ENCODE data around the gene KCNG3.

KCNG3 gene

GRCh38 chr2:42457011-42457410, 36.8 kb downstream of the KCNG3 start:
- no peak overlapping the region for H3K9ac ChIP-seq (ENCODE audit: low read length)
- no peak overlapping the region for H4K91ac ChIP-seq (ENCODE audit: low read length)
- no peak overlapping the region for H3K27ac ChIP-seq (ENCODE audit: low read length, poor library complexity, severe bottlenecking)
- no peak overlapping the region for H2BK12ac ChIP-seq (ENCODE audit: low read length in 2 of 2)
- 71% methylated on average over 6 of the region's 6 CpGs for WGBS
- H2BK5ac ChIP-seq (ENCODE audit: low read depth, low read length, poor library complexity, severe bottlenecking) = no peak overlapping the region
- H3K4me2 ChIP-seq (ENCODE audit: low read length, poor library complexity, severe bottlenecking) = no peak overlapping the region
- H3K14ac ChIP-seq (ENCODE audit: low read length in 2 of 2) = no peak overlapping the region
- H3K4me1 ChIP-seq (ENCODE audit: control insufficient read depth, insufficient read depth, low read depth, low read length) = no peaks in the 10 kb centered on the region
- no peaks in the 10 kb centered on the region for H3K9me3 ChIP-seq (ENCODE audit: control insufficient read depth, low read length)
- H3K27me3 ChIP-seq (ENCODE audit: control insufficient read depth in 1 of 2, insufficient read depth in 1 of 2, low read length in 2 of 2) = peaks cover 6 to 10% of the 10 kb centered on the region in 2 experiments
- no peak overlapping the region for H2AK5ac ChIP-seq (ENCODE audit: low read length, severe bottlenecking)
- H3K18ac ChIP-seq (ENCODE audit: low read depth in 1 of 2, low read length in 2 of 2) = no peak overlapping the region
- no peak overlapping the region for H3K23ac ChIP-seq (ENCODE audit: low read length in 2 of 2)
- no peak overlapping the region for H2AFZ ChIP-seq (ENCODE audit: low read depth, low read length)
- no peak overlapping the region for H2BK15ac ChIP-seq (ENCODE audit: low read depth, poor library complexity, severe bottlenecking)
- no peaks in the 10 kb centered on the region for H3K36me3 ChIP-seq (ENCODE audit: control insufficient read depth in 1 of 2, insufficient read depth in 2 of 2, low read depth in 1 of 2, low read length in 2 of 2)
- DNase-seq = no peak
- H3K79me1 ChIP-seq (replicated peaks; ENCODE audit: low read length, poor library complexity, severe bottlenecking) = no peaks in the 10 kb centered on the region
- no peak overlapping the region for H4K8ac ChIP-seq (ENCODE audit: low read length)
- no peak overlapping the region for H3K4me3 ChIP-seq (ENCODE audit: insufficient read depth in 1 of 2, low read depth in 1 of 2, low read length in 2 of 2)
- H2BK120ac ChIP-seq (ENCODE audit: low read depth, low read length) = no peak overlapping the region
- H3K4ac ChIP-seq (ENCODE audit: low read depth in 1 of 2, low read length in 2 of 2) = no peak overlapping the region

DNA sequence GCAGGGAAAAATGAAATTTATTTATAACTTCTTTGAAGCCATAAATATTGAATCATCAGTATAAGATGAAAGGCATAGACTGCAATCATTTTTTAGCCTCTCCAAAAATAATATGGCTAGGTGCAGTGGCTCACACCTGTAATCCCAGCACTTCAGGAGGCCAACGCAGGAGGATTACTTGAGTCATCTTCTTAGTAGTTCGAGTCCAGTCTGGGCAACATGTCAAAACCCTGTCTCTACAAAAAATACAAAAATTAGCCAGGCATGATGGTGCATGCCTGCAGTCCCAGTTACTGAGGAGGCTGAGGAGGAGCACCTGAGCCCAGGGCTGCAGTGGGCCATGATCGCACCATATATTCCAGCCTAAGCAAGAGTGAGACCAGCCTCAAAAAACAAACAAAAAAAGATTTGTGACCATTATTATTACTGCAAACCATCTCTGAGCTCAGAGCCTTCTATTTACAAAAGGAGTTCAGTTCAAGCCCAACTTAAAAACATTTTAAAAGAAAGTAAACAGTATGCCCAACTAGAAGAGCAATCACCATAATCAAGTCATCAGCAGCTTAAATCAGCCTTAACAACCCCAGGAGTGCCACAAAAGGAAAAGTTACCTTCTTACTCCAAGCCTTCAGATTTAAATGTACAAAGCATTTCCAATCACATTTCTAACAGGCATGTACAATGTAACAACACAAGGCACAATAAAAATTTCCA, 37.5 kb downstream of the KCNG3 start:
- DNase-seq = no peak
- H3K4me3 ChIP-seq (ENCODE audit: insufficient read depth in 1 of 2, low read depth in 1 of 2, low read length in 2 of 2) = no peak overlapping the region

DNA sequence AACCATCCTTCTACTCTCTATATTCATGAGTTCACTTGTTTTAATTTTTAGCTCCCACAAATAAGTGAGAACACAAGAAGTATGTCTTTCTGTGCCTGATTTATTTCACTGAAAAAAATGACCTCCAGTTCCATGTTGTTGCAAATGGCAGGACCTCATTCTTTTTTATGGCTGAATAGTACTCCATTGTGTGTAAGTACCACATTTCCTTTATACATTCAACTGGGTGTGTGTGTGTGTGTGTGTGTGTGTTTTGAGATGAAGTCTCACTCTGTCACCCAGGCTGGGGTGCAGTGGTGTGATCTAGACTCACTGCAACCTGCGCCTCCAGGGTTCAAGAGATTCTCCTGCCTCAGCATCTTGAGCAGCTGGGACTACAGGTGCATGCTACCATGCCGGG, 41.2 kb downstream of the KCNG3 start:
- Histone ChIP-seq H3K36me3 (ENCODE audit: control insufficient read depth in 1 of 2, insufficient read depth in 2 of 2, low read depth in 1 of 2, low read length in 2 of 2) (no peaks in the 10 kb centered on the region), H3K4me1 (ENCODE audit: control insufficient read depth, insufficient read depth, low read depth, low read length) (no peaks in the 10 kb centered on the region), H3K27me3 (ENCODE audit: control insufficient read depth in 1 of 2, insufficient read depth in 1 of 2, low read length in 2 of 2) (no peaks in the 10 kb centered on the region), H3K79me1 (replicated peaks; ENCODE audit: low read length, poor library complexity, severe bottlenecking) (no peaks in the 10 kb centered on the region), H3K23ac (ENCODE audit: low read length in 2 of 2) (no peak overlapping the region), H4K91ac (ENCODE audit: low read length) (no peak overlapping the region), H2BK5ac (ENCODE audit: low read depth, low read length, poor library complexity, severe bottlenecking) (no peak overlapping the region), H4K8ac (ENCODE audit: low read length) (no peak overlapping the region), H3K14ac (ENCODE audit: low read length in 2 of 2) (no peak overlapping the region), H3K4me2 (ENCODE audit: low read length, poor library complexity, severe bottlenecking) (no peak overlapping the region), H3K27ac (ENCODE audit: low read length, poor library complexity, severe bottlenecking) (no peak overlapping the region), H2AK5ac (ENCODE audit: low read length, severe bottlenecking) (no peak overlapping the region), H3K9ac (ENCODE audit: low read length) (no peak overlapping the region), H3K18ac (ENCODE audit: low read depth in 1 of 2, low read length in 2 of 2) (no peak overlapping the region), H2BK12ac (ENCODE audit: low read length in 2 of 2) (no peak overlapping the region), H3K4ac (ENCODE audit: low read depth in 1 of 2, low read length in 2 of 2) (no peak overlapping the region), H3K9me3 (ENCODE audit: control insufficient read depth, low read length) (no peaks in the 10 kb centered on the region), H2AFZ (ENCODE audit: low read depth, low read length) (no peak overlapping the region), H3K4me3 (ENCODE audit: insufficient read depth in 1 of 2, low read depth in 1 of 2, low read length in 2 of 2) (no peak overlapping the region), H2BK120ac (ENCODE audit: low read depth, low read length) (no peak overlapping the region), H2BK15ac (ENCODE audit: low read depth, poor library complexity, severe bottlenecking) (no peak overlapping the region)
- WGBS = 90% methylated on average over 2 of the region's 2 CpGs
- DNase-seq = no peak

More for the DNA sequence above, 37.5 kb downstream of the KCNG3 start:
- Histone ChIP-seq H3K4ac (ENCODE audit: low read depth in 1 of 2, low read length in 2 of 2) (no peak overlapping the region), H2BK5ac (ENCODE audit: low read depth, low read length, poor library complexity, severe bottlenecking) (no peak overlapping the region), H4K8ac (ENCODE audit: low read length) (no peak overlapping the region), H2AK5ac (ENCODE audit: low read length, severe bottlenecking) (no peak overlapping the region), H3K27me3 (ENCODE audit: control insufficient read depth in 1 of 2, insufficient read depth in 1 of 2, low read length in 2 of 2) (peaks cover 6 to 8% of the 10 kb centered on the region in 2 experiments), H3K23ac (ENCODE audit: low read length in 2 of 2) (no peak overlapping the region), H2BK15ac (ENCODE audit: low read depth, poor library complexity, severe bottlenecking) (no peak overlapping the region), H2BK120ac (ENCODE audit: low read depth, low read length) (no peak overlapping the region), H3K14ac (ENCODE audit: low read length in 2 of 2) (no peak overlapping the region), H3K79me1 (replicated peaks; ENCODE audit: low read length, poor library complexity, severe bottlenecking) (no peaks in the 10 kb centered on the region), H4K91ac (ENCODE audit: low read length) (no peak overlapping the region), H2BK12ac (ENCODE audit: low read length in 2 of 2) (no peak overlapping the region), H3K18ac (ENCODE audit: low read depth in 1 of 2, low read length in 2 of 2) (no peak overlapping the region), H3K4me1 (ENCODE audit: control insufficient read depth, insufficient read depth, low read depth, low read length) (no peaks in the 10 kb centered on the region), H3K4me2 (ENCODE audit: low read length, poor library complexity, severe bottlenecking) (no peak overlapping the region), H3K9ac (ENCODE audit: low read length) (no peak overlapping the region), H3K36me3 (ENCODE audit: control insufficient read depth in 1 of 2, insufficient read depth in 2 of 2, low read depth in 1 of 2, low read length in 2 of 2) (no peaks in the 10 kb centered on the region), H3K27ac (ENCODE audit: low read length, poor library complexity, severe bottlenecking) (no peak overlapping the region), H3K9me3 (ENCODE audit: control insufficient read depth, low read length) (no peaks in the 10 kb centered on the region), H2AFZ (ENCODE audit: low read depth, low read length) (no peak overlapping the region)
- WGBS = 91% methylated on average over 3 of the region's 3 CpGs

- H3K14ac ChIP-seq (ENCODE audit: low read length in 2 of 2) = no peak overlapping the region
- no peak overlapping the region for H3K4me2 ChIP-seq (ENCODE audit: low read length, poor library complexity, severe bottlenecking)
- no peak overlapping the region for H2BK15ac ChIP-seq (ENCODE audit: low read depth, poor library complexity, severe bottlenecking)
- H3K4ac ChIP-seq (ENCODE audit: low read depth in 1 of 2, low read length in 2 of 2) = no peak overlapping the region
- H3K18ac ChIP-seq (ENCODE audit: low read depth in 1 of 2, low read length in 2 of 2) = no peak overlapping the region
- H2AK5ac ChIP-seq (ENCODE audit: low read length, severe bottlenecking) = no peak overlapping the region
- H3K23ac ChIP-seq (ENCODE audit: low read length in 2 of 2) = no peak overlapping the region
- no peaks in the 10 kb centered on the region for H3K79me1 ChIP-seq (replicated peaks; ENCODE audit: low read length, poor library complexity, severe bottlenecking)
- H3K27me3 ChIP-seq (ENCODE audit: control insufficient read depth in 1 of 2, insufficient read depth in 1 of 2, low read length in 2 of 2) = no peaks in the 10 kb centered on the region
- H2BK12ac ChIP-seq (ENCODE audit: low read length in 2 of 2) = no peak overlapping the region
- H3K4me1 ChIP-seq (ENCODE audit: control insufficient read depth, insufficient read depth, low read depth, low read length) = no peaks in the 10 kb centered on the region
- H4K8ac ChIP-seq (ENCODE audit: low read length) = no peak overlapping the region
- H2AFZ ChIP-seq (ENCODE audit: low read depth, low read length) = no peak overlapping the region
- H3K36me3 ChIP-seq (ENCODE audit: control insufficient read depth in 1 of 2, insufficient read depth in 2 of 2, low read depth in 1 of 2, low read length in 2 of 2) = no peaks in the 10 kb centered on the region
- H3K27ac ChIP-seq (ENCODE audit: low read length, poor library complexity, severe bottlenecking) = no peak overlapping the region
- no peaks in the 10 kb centered on the region for H3K9me3 ChIP-seq (ENCODE audit: control insufficient read depth, low read length)
- no peak for DNase-seq
- H2BK5ac ChIP-seq (ENCODE audit: low read depth, low read length, poor library complexity, severe bottlenecking) = no peak overlapping the region
- H3K9ac ChIP-seq (ENCODE audit: low read length) = no peak overlapping the region
- WGBS = 72% methylated on average over 2 of the region's 2 CpGs
- H2BK120ac ChIP-seq (ENCODE audit: low read depth, low read length) = no peak overlapping the region
- H4K91ac ChIP-seq (ENCODE audit: low read length) = no peak overlapping the region
- H3K4me3 ChIP-seq (ENCODE audit: insufficient read depth in 1 of 2, low read depth in 1 of 2, low read length in 2 of 2) = no peak overlapping the region
Observed at GRCh38 chr2:42450136-42450535, 43.6 kb downstream of the KCNG3 start.
